NCI-H226 (cell line): ENCODE measurements around the gene BASP1.
A peak's percentile ranks its signal among the peaks of the same experiment; 100 is the strongest.

Experiments used
- DNase-seq: peaks from one replicate; pipeline ENCODE4 v3.0.0-alpha.2; 2015

Gene BASP1, protein sequence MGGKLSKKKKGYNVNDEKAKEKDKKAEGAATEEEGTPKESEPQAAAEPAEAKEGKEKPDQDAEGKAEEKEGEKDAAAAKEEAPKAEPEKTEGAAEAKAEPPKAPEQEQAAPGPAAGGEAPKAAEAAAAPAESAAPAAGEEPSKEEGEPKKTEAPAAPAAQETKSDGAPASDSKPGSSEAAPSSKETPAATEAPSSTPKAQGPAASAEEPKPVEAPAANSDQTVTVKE

DNA sequence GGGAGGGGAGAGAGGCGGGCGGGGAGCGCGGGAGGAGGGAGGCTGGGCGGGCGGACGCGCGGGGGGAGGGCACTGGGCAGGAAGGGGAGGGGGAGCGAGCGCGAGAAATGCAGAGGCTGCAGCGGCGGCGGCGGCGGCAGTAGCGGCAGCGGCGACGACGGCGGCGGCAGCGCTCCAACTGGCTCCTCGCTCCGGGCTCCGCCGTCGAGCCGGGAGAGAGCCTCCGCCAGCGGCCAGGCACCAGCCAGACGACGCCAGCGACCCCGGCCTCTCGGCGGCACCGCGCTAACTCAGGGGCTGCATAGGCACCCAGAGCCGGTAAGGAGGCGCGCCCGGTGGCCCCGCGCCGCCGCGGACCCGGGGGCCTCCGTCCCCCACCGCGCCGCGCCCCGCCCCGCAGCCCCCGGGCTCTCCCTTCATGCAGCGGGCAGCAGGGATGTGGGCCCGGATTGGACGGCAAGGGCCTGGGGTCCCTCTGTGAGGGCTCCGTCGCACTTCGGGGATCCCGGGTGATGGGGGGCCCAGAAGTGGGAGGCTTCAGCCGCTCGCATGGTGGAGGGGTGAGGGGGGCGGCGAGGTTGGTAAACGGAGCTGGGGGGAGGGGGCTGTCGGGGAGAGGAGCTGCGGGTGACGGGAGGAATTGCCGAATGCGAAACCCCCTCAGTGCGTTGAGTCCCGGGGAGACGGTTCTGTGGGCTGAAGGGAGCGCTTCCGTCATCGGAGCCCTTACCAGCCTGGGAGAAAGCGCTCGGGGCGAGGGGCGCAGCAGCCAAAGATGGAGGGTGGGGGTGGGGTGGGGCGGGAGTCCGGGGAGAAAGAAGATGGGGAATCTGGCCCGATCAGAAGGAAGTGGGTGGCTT is at the start of gene BASP1:
BASP1 (plus strand) TSS at position 139 of the 860 bp plus-strand sequence. CDS start 57,586 bp downstream, outside the sequence.
- DNase-seq = peak; percentile 69

DNA sequence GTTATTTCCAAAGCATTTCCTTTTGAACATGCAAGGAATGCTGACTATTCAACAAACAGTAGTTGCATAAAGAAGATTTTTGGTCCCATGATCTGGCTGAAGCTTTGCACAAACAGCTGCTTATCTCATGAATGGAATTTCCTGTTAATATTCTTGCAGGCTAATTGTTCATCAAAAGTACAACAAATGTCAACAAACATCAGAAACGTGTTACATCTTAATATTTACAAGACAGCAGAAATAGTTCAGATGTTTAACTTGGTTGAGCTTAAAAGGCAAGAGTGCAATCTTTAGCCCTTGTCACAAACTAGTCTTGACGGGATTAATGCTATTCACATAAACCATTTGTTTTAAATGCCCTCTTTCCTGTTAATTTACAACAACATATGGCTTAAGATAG is 47.9 kb upstream of the BASP1 start:
- peak; percentile 55 for DNase-seq

DNA sequence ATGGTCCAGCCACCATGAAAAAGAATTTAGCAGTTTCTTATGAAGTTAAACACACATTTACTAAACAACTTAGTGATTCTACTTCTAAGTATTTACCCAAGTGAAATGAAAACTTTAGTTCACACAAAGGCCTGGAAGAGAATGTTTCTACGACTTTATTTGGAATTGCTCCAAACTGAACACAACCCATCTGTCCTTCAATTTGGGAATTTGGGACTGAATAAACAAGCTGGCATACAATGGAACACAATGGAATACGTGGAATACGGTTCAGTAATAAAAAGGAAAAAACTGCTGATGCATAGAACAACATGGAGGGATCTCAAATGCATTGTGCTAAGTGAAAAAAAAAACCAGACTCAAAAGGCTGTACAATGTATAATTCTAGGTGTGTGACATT is 44.6 kb upstream of the BASP1 start:
- DNase-seq = no peak

DNA sequence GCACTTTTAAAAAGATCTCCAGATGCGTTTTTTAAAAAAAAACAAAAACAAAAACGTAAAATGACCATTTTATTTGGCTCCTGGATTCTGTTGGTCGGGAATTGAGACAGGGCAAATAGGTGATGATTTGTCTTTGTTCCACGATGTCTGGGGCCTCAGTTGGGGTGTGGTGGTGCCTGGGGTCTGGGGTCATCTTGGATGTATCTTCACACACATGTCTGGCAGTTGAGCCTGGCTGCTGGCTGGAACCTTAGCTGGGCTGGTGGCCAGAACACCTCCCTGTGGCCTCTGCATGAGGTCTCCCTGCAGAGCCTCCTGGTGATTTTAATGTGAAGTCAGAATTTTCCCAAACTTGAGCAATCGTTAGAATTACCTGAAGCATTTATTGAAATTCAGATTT is 42.5 kb upstream of the BASP1 start:
- DNase-seq = no peak

DNA sequence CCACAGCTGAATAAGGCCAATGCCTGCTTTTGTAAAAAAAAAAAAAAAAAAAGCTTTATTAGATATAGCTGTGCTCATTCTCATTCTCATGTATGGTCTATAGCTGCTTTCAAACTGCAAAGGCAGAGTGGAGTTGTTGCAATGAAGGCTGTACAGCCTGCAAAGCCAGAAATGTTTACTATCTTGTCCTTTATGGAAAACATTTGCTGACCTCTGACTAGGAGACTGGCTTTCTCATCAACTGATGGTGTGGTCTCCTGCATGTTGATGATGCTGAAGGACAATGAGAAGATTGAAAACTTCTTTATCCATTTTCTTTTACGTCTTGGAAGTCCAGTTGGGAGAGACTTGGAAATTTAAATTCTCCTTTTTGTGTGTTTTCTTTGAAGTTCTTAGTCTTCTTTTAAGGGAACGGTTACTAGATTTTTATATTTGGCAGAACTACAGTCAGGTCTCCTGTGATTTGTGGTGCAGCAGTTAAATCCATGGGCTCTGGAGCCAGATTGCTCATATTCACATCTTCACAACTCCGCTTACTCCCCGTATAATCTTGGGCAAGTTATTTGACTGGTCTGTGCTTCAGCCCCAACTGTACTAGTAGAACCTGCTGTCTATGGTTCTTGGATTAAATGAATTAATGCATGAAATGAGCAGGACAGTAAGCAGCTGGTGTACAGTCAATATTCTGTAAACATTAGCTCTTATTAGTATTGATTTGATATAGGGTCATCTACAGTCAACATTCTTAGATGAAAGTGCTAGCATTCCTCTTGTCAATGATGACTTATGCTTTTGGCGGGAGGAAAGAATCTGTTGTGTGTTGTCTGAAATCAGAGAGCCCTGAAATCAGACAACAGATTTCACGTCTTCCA is 39.7 kb upstream of the BASP1 start:
- DNase-seq = no peak

DNA sequence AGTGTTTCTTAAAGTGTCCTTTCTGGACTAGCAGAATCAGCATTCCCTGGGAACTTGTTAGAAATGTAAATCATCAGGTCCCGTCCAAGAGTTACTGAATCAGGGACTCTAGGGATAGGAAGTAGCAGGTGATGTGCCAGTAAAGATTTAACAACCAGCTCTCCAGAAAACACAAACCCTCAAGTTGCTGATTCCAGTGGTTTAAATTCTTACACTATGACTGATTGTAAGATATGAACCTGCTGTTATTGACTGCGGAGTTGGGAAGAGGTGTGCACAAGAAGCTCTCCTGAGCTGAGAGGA is 39.1 kb upstream of the BASP1 start:
- peak; percentile 50 for DNase-seq

DNA sequence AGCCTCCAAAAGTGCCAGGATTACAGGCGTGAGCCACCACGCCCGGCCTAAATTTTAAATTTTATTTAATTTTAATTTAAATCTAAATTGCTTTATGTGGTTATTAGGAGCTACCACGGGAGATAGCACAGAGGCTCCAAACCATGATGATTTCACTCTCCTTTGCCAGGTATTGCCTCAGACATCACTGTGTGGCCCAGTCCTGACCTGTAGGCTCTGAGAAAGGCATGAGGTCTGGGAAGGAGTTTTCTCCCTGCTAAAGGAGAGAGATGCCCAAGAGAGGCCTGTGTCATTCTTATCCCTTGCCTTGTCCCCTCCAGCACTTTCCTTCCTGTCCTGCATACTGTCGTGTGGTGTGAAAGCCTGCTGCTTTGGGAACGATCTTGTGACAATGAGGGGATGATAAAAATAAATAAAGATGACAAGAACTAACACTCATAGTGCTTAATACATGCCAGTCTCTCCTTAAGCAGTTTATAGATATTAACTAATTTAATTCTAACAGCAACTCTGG is 37.0 kb upstream of the BASP1 start:
- DNase-seq = peak; percentile 53

DNA sequence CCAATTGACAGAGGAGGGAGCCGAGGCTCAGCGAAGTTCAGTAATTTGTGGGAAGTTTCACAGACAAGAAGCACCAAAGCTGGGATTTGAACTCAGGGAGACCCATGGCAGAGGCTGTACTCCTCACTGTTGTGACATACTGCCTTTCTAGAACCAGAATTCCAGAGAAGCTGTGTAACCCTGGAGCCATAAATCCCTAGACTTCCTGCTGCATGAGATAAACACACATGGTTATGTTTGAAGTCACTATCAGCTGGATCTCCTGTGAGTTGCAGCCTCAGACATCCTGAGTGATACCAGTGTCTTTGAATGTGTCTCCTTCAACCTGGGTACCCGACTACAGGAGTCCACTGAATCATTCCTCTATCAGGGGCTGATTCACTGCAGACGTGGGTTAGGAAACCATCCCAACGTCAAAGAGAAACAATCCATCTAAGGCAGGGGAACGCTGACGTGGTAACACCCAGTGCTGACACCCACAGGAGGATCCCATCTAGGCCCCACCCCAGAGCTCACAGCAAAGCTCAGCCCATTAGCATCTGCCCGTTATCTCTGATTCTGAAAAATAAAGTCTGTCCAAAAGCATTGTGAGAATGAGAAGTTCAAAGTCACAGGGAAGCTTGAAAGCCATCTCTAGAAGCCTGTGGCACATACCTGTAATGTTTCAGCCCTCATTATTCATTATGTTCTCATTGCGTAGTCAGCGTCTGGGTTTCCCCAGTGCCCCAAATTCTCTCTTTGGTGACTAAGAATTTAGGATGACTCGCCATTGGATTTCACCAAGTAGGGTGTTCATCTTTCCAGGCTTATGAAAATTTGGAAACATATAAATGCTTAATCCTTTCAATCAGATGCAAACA is 36.3 kb upstream of the BASP1 start:
- DNase-seq = peak; percentile 100

DNA sequence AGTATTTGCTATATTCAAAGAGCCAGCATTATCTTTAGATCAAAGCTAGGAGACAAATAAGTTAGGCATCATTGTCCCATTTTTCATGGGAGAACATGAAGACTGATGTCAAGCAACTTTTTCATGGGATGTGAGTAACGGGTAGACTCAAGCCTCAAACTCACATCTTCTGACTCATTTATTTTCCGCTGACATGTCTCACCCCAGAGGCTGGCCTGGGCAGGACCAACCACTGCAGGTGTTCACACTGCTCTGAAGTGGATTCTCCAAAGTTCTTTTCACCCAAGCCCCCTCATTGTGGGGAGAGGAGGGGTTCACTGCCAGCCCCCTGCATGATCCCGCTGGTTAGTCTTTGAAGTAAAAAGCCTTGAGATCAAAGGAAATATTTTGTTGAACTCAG is 34.9 kb upstream of the BASP1 start:
- peak; percentile 50 for DNase-seq

DNA sequence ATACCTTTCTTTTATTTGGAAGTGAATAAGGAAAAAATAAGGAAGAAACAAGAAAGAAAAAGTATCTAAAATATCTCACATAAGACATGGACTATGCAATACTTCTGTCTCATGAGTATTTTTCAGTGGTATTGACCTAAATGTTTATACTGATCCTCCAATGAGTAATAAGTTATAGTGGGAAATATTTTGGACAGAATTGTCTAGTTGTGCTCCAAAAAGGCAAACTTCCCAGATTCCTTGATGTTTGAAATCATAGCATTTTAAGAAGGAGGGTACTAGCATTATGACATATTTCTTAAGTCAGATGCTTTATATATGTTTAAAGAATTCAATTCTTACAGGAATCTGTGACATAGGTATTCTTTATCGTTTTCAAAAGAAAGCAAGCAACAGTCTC is 34.5 kb upstream of the BASP1 start:
- no peak for DNase-seq

DNA sequence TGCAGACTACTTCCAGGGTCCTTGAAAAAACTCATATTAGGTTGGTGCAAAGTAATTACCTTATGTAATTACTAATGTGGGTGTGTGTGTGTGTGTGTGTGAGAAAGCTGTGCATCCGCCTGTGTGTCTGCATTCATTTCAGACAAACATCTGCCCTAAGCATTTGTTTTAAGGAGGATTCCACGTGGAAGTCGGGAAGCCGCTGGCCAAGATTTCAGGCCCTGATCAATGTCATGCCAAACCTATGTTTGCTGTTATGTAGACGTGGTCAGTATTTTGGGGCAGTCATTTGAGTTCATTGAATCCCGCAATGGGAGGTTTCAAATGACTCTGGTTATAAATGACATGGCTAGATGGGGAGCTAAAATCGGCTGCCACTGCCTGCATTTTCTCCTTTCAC is 33.6 kb upstream of the BASP1 start:
- DNase-seq = no peak

DNA sequence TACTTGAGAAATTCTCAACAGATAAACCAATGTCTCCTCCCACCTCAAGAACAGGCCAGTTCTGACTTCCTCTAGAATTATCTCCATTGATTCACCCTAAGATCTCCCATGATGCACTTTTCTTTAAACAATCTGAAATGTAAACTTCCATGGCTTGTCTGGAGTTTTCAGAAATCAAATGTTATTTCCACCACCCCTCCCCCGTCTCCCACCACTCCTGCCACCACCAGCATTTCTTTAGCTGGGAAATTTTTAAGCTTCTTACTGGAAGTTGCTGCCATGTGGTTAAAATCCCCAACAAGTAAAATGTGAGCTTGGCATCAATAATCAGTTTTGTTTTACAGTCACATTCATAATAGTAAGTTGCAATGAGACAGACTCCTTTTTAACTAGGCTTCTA is 32.8 kb upstream of the BASP1 start:
- no peak for DNase-seq

DNA sequence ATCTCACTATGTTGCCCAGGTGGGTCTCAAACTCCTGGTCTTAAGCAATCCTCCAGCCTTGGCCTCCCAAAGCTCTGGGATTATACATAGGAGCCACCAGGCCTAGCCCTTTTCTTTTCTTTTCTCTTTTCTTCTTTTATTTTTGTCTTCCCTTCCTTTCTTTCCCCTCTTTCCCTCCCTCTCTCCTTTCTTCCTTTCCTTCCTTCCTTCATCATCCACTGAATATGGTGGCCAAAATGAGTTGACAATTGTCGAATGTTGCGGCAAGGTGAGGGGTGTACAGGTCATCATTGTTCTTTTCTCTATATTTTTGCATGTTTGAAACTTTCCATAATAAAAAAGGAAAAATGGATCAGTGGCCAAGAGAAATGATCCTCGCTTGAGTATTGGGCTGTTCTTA is 32.1 kb upstream of the BASP1 start:
- DNase-seq = no peak

DNA sequence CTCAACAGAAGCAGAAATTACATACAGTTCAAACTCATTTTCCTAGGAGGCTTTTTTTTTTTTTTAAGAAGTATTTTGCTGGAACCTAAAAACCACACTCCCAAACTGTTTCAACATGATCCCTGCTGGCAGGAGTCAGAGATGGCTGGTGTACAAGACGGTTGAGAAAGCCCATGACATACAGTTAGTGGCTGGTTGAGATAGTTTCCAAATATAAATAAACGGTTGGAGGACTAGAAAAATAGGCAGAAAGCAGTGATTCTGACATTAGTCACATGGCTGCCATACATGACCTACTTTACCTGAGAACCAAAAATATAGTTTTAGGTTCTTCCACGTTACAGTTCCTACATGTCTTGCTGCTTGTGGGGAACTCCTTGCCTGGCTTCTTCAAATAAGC is 31.7 kb upstream of the BASP1 start:
- peak; percentile 49 for DNase-seq

DNA sequence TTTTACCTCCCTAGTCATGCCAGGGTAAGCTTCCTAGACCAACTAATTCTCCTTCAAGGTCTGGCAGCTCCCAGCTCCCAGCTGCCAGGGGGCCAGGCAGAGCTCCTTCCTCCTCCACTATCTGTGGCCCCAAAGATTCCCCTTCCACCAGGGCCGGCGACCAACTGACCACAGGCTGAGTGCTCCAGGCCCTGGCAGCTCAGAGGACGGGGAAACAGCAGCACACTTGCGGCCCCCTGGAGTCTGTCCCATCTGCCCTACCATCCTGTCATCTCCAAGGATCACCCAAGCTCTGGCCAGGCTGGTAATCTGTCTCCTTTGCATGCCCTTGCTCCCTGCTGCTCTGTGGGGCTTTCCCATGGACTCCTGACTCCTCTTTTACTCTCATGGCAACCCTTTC is 31.2 kb upstream of the BASP1 start:
- peak; percentile 23 for DNase-seq

DNA sequence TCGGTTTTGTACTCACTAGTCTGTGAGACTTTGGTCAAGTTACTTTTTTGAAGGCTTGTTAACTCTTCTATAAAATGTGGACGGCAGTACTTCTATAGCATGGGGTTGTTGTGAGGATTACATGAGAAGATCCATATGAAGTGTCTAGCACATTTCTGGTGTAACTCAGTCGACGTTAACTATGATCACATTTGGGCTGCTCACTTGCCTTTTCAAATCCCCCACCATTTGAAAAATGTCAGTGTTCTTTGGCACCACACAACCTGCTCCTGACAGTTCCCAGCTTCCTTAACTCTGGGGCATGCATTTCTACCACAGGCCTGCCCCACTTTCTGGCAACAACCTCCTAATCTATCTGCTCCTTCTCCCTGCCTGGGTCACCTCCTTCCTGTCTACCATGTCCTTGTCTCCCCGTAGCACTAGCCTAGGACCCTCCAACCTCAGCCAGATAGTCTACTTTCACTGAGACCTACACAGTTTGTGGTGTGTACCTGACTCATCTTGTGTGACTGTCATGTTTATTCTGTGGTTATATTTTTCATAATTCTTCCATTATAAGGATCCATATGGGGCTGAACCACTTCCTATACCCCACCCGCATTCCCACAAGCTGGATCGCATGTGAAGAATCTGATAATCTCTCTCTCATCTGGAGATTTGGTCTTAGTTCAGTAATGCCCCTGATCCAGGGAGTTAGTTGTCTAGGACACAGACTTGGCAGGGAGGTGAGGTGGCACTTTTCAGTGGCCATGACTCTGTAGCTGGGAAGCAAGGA is 30.2 kb upstream of the BASP1 start:
- DNase-seq = peak; percentile 47

DNA sequence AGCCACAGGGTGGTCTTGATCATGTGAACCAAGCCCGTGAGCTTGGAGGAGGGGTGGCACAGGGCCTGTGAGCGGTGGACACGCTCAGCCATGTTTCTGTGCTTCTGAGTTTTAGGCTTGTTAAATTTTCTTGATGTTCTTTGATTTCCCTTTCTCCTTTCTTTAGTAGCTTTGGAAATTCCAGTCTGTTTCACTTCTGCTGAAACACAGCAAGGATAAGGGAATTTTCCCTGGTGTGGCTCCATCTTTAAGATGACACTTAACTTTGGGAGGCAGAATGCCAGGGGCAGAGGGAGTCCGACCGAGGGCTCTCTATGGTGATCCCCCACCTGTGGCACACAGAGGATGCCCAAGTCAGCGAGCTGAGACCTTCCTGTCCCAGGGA is 29.7 kb upstream of the BASP1 start:
- DNase-seq = no peak

DNA sequence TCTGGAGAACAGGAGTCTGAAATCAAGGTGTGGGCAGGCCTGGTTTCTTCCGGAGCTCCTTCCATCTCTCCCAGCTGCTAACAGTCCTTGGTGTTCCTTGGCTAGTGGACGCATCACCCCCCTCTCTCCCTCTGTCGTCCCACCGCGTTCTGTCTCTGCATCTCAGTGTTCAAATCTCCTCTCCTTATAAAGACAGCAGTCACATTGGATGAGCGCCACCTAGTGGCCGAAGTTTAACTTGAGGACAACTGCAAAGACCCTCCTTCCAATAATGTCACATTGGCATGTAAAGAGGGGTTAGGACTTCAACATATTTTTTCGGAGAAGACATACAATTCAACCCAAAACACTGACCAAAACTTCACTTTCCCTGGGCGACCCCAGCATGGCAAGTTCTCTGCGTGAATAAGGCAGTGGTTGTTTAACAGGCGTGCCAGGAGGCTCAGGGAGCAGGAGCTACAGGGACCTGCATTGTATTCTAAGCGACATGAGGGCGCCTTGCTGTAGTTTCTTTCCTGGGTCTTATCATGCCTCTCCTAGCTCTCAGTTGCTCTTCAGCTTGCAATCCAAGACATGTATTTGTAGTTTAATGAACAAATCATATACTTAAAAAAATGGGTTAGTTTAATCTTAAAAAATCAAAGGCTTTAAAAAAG is 27.9 kb upstream of the BASP1 start:
- DNase-seq = peak; percentile 43

DNA sequence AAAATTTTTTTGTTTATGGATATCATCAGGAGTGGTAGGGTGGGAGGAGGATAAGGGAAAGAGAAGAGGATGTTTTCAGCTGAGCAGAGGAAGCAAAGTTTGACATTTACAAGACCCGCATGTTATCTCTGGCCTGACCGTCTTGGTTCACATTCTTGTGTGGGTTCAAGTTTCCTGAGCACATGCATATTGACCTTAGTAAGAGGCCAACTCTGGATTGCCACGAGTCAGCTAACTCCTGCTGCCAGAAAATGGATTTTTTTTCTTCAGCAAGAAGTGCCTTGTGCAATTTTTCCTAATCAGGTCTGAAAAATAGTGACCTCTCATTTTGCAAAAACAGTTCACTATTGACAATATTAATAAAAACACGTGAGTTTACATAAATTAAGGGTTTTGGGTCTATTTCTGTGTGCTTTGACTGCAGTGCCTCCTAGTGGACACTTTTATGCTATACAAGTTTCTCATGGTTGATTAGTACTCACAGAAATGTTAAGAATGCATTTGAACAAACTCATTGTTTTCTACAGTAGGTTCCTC is 27.1 kb upstream of the BASP1 start:
- peak; percentile 65 for DNase-seq

DNA sequence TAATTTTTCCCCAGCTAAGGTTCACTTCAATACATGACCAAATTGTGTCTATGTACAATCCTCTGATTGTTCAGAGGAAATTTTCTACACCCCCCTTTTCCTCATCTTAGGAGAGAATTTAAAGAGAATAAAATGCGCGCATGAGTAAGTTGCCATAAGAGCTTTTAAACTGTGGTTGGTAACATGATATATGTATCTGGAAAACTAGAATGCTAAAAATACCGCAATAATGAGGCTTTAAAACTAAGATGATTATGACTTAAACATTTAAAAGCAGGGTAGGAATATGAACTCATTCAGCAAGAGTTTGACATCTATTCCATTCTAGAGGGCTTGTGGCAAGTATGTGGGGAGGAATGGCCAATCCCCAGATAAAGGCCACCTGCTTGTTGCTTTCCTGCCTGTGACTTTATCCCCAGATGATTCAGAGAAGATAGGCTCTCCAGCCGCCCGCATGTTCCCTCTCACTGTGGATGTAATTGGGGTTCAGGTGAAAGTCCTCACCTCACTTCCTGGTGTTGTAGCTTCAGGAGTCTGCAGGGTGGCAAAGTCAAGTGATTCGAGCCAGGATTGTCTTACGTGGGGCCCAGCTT is 26.5 kb upstream of the BASP1 start:
- no peak for DNase-seq
